Stimulated activated CD4-positive, alpha-beta T cell treated with anti-CD3 and anti-CD28 coated beads, Interleukin-2, amount 100 ng/mL, for 48 hours (primary cell): ENCODE data around the gene NDUFB11.

Experiments used
- DNase-seq, 2 donors: peaks; one replicate each; pipeline ENCODE4 v3.0.0-alpha.2; 2020

The NDUFB11 gene

DNA sequence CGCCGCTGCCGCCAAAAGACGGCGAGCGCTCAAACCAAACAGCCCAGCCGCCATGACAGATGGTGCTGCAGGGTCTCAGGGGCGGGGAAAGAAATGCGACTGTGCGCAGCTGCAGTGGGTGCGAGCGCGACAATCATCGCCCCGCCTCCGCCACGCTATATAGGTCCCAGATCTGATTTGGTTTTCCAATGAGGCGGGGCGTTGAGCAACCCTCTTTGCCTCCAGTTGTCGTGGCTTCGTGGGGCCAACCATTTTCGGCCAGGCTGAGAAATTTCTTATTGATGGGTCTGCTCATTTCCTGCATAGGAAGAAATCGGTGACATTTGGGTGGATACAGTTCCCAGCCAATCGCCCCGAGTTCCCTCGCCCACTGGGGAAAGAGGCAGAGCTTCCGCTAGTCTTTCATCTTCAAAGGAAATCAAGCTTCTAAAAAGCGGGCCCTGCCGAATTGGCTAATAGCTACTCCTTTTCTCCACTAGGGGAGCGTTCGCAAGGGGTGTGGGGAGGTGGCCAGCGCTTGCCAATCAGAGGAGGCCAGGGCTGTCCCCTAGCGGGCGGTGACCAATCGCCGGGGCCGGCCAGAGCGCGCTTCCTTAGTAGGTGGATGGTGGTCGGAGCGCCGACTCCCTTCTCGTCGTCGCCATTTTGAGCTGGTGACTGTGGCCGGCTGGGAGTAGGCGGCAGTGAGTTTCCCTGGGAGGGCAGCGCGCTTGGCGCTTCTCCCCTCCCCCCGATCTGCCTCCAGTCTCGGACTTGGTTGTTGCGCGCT is at the start of gene NDUFB11, which contains the start of gene RBM10:
NDUFB11 (minus strand) TSS at position 77 of the 769 bp plus-strand sequence; CDS start at position 54, 23 bp downstream.
RBM10 (plus strand) TSS at position 596 of the 769 bp plus-strand sequence. CDS start 2,261 bp downstream, outside the sequence.
- peak; percentile 78 for DNase-seq

DNA sequence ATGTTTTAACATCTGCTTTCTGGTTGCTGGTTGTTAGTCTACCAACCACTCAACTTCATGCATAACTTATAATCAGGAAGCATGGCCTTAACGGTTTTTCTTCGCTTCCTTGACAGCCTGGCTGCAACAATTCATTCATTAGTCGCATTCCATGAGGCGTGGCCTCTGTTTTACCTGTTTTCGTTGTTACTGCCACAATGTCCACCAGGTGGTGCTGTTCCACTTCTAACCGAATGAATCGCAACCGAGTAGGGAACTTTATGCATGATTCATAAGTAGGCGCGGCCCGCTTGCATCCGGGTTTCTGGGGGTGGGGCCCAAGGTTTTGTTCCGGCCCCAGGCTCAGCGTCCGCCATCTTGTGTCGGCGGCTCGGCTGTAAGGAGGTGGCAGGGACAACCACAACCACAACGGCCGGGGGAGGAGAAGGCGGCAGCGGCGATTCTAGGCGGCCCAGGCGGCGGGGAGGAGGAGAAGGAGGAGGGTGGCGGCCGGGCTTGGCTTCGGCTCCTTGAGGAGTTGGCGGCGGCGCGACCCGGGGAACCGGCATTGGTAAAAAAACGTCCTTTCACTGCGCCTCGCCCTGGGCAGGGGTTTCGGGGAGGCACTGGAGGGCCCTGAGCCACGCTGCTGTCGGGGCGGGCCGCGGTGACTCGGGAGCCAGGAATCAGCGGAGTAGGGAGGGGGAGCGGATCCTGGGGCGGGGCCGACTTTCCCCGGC is 49.1 kb upstream of the NDUFB11 start, which contains the start of gene UBA1:
UBA1 (plus strand) TSS at position 355 of the 719 bp plus-strand sequence. CDS start 4,974 bp downstream, outside the sequence.
- DNase-seq: peak; percentile 85 to 97

DNA sequence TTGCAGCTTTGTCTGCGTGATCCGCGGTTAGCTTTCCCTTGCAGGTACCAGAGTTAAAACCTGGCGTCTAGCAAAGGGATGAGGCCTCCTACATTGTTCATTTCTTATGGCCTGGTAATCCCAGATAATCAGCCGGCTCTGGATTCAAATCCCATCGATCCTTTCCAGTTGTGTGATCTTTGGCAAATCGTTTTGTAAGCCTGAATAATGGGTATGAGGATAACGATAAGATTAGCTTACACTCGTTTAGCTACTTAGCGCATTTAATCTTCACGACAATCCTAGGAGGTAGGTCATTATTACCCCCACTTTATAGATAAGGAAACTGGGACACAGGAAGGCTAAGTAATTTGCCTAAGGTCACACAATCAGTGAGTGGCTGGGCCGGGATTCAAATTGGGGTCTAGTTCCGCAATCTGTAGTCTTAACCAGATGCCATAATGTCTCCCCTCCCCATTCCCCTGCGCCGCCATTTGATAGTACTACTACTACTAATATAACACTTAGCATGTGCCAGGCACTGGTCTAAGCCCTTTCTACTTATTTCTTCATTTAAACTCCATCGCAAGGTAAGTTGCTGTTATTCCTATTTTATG is 47.4 kb upstream of the NDUFB11 start:
- no peak for DNase-seq

DNA sequence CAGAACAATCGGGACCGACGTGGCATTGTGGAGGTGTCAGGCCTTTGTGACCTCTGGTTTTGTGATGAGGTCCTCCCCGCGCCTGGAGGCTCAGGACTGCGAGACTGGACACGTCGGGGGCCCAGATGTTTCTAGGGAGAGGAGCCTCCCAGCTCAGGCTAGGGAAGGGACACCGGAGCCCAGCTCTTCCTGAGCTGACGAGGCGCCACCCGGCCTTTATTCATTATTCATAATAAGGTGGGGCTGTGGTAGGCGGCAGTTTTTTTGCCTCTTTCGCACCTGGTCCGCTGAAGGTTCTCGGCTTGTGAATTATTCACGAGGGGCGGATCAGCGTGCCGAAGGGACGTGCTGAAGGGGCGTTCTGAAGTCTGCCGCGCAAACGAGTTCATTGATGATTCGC is 46.8 kb upstream of the NDUFB11 start:
- DNase-seq: peak; percentile 23 to 29

DNA sequence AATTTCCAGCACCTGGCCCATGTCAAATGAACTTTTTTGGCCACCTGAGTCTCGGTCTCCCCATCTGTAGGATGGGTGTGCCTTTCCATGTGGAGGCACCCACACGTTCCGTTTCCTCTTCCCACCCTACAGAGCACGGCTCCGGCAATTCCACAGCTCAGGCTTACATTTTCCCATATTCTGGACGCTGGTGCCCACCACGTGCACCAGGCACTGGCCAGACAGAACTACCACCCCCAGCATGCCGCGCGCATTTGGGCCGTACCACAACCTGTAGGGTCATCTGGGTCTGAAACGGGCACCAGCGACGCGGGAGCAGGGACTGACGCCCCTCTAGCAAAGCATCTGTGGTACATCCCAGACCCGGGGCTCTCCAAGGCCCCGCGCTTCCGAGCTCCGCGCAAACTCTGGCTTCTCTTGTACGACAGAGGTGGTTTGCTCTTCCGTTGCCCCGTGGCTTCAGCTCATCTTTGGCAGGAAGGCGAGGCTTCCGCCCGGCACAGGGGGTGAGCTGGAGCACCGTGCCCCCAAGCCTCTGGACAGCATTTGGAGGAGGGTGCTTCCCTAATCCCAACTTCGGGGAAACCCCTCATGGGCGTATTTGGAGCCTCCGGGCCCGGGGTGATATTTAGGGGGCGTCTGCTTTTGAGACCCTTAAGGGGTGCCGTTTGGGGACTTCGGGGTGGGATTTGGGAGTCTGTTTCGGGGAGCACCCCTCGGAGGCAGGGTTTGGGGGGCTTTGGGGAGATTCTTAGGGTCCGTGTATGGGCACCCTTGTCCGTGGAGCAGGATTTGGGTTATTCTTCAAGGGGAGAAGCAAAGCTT is 46.2 kb upstream of the NDUFB11 start:
- DNase-seq: peak; percentile 61 to 68

DNA sequence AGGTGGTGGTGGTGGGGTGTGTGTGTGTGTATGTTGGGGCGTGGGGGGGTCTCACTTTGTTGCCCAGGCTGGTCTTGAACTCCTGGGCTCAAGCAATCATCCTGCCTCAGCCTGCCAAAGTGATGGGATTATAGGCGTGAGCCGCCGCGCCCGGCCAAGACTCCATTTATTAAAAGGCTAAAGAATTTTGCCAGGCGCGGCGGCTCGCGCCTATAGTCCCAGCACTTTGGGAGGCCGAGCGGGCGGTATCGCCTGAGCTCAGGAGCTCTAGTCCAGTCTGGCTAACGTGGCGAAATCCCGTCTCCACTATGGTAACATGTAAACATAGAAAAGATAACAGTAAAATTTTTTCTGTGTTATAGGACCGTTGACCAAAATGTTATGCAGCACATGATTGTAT is 45.4 kb upstream of the NDUFB11 start:
- no peak for DNase-seq

DNA sequence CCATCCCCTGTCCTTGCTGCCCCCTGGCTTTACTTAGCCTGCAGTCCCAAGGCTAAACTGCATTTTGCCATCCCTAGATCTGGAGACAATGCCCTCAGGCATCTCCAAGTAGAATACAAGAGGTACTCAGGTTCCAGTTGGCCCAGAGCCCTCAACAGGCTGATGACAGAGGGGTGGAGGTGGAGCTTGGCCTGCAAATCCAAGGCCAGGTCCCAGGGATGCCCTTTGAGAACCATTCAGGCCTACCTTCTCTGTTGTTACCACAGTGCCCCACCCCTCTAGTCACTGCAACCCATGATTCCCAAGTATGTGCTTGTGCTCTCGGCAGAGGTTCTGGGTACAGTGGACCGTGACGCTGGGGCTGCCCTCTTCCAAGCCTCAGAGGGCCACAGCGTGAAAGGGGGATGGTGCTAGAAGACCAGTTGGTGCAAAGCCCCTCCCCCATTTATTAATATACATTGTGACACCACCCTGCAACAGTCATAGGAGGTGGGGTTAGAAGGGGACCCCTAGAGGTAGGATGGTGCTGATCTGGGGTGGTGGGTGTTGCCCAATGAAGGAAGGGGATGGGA is 42.7 kb upstream of the NDUFB11 start:
- DNase-seq: no peak

DNA sequence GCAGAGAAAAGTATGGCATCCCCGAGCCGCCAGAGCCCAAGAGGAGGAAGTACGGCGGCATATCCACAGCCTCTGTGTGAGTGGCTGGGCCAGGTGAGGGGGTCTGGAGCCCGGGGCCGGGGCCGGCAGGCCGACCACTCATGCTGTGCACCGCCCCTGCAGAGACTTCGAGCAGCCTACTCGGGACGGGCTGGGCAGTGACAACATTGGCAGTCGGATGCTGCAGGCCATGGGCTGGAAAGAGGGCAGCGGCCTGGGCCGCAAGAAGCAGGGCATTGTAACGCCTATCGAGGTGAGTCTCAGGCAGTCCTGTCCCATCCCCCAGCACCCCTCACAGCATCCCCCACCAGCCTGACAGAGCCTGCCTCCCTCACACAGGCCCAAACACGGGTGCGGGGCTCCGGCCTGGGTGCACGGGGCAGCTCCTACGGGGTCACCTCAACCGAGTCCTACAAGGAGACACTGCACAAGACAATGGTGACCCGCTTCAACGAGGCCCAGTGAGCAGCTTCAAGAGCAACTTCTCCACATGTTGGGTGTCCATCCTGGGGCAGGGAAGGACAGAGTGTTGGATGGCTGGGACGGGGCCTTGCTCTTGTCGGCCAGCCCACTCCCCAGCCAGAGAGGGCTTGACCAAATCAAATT is 41.7 kb upstream of the NDUFB11 start:
- no peak for DNase-seq

DNA sequence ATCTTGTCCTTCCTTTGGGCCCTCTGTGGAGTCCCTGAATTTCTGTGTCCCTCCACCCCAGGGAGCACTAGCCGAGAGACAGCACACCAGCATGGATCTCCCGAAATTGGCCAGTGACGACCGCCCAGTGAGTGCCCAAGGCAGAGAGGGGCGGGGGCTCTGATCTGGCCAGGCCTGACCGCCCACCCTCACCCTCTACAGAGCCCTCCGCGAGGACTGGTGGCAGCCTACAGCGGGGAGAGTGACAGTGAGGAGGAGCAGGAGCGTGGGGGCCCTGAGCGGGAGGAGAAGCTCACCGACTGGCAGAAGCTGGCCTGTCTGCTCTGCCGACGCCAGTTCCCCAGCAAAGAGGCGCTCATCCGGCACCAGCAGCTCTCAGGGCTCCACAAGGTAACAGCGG is 40.7 kb upstream of the NDUFB11 start:
- DNase-seq: no peak

DNA sequence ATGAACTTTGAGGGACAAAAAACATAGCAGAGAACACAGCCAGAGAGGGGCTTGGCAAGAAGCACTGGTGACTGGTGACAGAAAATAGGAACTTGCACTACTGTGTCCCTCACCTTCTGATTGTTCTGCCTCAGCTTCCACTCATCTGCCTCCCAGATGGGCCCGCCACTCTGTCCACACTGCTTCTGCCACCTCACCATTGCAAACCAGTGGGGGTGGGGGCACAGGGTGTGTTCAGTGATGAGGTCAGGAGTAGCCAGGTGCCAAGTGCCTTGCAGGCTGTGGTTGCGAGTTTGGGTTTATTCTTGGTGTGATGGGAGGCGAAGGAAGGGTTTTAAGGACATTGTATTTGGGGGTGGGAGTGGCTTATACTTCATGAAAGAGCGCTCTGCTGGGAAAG is 40.0 kb upstream of the NDUFB11 start:
- no peak for DNase-seq

DNA sequence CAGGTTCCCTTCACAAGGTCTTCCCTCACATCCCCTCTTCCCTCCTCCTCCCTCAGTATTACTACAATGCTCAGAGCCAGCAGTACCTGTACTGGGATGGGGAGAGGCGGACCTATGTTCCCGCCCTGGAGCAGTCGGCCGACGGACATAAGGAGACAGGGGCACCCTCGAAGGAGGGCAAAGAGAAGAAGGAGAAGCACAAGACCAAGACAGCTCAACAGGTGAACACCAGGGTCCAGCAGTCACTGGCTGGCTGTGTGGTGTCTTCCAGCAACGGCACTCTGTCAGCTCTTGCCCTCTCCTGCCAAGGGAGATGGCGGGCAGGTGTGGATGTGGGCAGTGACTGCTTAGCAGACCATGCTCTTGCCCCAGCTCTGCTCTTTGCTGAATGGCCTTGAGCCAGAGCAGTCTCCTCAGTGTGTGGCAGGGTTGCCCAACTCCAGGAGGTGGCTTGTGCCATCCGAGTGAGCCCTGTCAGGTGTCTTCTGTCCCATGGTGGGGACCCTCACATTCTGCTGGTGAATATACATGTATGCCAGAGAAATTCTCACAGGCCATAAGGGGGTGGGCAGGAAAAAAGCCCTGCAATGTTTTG is 37.7 kb upstream of the NDUFB11 start:
- no peak for DNase-seq

DNA sequence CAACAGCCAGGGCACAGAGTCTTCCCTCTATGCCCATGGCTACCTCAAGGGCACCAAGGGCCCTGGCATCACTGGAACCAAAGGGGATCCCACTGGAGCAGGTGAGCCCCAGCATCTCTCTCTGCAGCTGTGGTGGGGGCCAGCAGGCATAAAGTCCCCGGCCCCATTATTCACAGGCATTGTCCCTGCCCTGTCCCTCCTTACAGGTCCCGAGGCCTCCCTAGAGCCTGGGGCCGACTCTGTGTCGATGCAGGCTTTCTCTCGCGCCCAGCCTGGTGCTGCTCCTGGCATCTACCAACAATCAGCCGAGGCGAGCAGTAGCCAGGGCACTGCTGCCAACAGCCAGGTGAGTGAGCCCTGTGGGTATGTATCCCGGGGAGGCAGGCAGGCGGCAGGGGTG is 36.8 kb upstream of the NDUFB11 start:
- no peak for DNase-seq

DNA sequence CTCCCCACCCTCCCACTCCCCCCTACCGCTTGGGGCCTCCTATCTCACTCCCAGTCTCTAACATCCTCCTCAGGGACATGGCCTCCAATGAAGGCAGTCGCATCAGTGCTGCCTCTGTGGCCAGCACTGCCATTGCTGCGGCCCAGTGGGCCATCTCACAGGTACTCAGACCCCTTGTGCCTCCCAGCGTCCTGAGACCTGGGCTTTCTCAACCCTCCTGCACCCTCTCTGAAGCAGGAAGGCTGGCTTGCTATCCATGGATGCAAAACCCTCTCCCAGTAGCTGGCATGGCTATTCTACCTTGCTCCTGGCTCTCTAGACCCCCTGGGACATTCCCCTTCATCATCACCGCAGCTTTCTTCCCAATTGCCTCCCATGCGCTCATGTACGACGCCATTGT is 35.8 kb upstream of the NDUFB11 start:
- DNase-seq: no peak

DNA sequence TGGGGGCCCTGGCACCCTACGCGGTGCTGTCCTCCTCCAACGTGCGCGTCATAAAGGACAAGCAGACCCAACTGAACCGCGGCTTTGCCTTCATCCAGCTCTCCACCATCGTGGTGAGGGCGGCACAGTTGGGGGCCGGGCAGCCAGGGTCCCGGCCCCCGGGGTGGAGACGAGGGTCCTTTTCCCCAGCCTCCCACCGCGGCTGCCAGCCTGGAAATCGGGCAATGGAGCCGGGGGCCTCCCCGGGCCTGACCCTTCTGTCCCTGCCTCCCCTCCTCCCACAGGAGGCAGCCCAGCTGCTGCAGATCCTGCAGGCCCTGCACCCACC is 35.4 kb upstream of the NDUFB11 start:
- DNase-seq: no peak

DNA sequence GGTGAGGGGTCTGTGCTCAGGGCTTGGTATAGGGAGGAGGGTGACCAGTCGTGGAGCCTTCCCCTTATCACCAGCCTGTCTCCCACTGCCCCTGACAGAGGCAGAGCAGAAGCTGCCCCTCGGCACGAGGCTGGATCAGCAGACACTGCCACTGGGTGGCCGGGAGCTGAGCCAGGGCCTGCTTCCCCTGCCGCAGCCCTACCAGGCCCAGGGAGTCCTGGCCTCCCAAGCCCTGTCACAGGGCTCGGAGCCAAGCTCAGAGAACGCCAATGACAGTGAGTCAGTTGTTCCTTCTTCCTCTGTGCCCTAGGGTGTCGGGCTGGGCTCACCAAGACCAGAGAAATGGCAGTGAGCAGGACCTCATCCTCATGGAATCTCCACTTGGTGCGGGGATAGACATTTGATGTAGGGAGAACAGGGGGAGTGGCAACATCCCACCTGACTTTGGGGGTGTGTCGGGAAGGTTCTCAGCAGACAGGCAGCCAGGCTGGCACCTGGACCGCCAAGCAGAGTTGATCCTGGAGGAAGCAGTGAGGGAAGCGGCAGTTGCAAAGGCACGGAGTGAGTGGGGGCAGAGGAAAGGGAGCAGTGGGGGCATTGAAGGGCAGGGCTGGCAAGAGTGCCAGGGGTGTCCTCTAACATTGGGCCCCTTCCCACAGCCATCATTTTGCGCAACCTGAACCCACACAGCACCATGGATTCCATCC is 34.9 kb upstream of the NDUFB11 start:
- no peak for DNase-seq

DNA sequence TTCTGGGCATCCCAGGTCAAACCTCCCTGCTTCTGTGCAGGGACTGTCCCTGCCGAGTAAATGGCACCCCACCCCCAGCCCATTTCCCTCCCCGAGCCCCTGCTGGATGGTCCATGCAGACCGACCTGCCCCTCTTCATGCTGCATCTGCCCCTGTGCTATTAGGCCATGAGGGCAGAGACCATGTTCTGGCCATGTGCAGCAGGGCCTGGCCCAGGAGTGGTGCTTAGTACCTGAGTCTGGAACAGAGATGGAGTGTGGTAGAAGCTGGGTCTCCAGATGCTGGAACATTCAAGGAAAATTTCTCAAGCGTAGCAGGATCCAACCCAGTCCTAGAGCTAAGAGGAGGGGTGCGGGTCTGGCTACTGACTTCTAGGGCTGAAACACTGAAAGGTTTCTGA is 33.8 kb upstream of the NDUFB11 start:
- DNase-seq: no peak

DNA sequence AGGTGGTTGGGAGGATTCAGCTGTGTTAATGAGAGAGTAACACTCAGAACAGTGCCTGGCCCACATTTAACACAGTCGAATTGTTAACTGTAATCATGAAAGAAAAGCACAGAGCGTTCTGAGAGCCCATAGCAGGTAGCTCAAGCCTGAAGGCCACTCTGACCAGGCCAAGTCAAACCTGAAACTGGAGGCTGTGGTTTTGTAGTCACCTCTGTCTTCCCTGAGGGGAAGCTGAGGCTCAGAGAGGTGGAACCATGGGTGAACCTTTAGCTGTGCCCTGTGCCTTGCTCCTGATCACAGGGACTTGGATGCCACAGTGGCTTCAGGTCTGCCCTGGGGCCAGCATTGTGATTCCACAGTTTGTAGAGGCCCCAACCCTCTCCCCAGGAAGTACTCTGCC is 32.6 kb upstream of the NDUFB11 start:
- DNase-seq: no peak

DNA sequence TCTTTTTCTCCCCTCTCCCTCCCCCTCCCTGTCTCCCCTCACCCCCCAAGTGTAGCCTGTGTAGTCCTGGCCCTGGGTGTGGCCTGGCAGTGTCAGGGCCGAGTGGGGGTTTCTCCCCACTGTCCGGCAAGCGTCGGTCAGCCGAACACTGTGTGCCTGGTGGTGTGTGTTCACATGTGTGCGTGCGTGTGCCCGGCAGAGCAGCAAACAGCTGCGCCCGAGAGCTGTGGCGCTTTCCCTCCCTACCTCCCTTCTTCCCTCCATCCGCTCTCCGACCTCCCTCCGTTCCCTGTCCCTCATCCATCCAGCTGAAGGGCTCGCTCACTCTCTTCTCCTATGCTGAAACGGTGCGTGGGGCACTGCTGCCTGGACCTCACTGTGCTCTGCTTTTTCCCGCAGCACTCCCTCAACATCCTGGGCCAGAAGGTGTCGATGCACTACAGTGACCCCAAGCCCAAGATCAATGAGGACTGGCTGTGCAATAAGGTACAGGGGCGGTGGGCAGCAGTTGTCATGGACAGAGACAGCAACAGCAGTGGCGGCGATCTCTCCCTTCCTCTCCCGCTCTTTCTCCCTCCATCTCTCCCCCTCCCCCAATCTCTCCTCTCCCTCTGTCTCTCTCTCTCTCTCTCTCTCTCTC is 31.7 kb upstream of the NDUFB11 start:
- DNase-seq: no peak

DNA sequence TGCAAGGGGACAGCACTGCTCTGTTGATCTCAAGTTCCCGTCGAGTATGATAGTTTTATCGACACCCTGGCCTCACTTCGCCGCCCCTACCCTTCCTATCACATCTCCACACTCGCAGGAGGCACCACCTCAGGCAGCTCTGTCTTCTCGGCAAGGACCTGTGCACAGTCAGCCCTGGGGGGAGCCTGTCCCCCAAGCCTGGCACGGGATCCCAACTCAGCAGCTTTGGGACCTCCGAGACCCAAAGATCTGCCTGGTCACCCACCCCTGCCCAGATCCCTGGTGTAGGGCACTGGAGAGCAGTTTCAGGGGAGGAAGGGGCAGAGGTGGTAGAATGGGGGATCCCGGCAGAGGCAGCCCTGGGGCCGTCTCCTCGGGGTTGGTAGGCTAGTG is 31.1 kb upstream of the NDUFB11 start:
- no peak for DNase-seq

DNA sequence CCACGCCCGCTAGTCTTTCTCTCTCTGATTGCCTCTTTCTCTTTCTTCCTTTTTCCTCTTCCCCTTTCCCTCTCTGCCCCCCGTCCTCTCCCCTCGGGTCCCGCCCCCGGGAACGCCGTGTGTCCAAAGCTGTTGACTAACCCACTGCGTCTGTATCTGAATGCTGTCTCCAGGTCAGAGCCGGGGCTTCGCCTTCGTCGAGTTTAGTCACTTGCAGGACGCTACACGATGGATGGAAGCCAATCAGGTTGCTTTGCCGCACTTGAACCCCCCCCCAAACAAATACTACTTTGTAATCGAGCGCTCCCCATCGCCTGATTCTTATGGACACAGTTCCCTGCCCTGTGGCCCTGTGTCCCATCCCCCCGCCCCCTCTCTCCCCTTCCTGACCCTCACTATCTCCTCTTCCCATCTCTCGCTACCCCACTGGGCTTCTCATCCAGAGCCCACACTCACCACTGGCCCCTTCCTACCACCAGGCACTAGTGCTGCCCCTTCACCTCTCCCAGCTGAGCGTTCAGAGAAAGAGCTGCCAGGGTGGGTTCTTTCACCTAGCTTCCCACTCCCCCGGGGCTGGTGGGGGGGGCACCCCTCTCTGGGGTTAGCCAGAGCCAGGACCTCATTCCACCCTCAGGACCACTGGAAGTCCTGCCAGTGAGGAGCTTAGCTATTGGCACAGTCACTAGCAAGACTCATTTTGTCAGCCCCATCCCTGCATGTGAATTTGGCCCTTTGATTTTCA is 30.5 kb upstream of the NDUFB11 start:
- DNase-seq: no peak
